Immature natural killer cell (primary cell): ENCODE results near the gene IGF2BP1. TPM values are rescaled to one million over a fixed set of nuclear protein-coding genes. Genes with fewer than 3 reads are reported as not detected.
"Not testable (repeated sequence)": the region's sequence is repeated elsewhere in the genome, so short reads cannot be mapped to it uniquely, and the experiment has no call there.

ENCODE experiments used
- DNase-seq, 3 donors: peaks; one replicate each; pipeline ENCODE4 v3.0.0; 2022; ENCODE audit warnings: mixed read lengths in 1 of 3
- H3K27ac Mint-ChIP-seq, 6 donors: one replicate each; pipeline ENCODE4 v1.8.0; 2020; ENCODE audit warnings: mixed read lengths in 6 of 6, mild to moderate bottlenecking in 5 of 6, inconsistent platforms in 4 of 6, moderate library complexity in 3 of 6
- H3K27me3 Mint-ChIP-seq, 3 donors: one replicate each; pipeline ENCODE4 v1.8.0; 2020 to 2021; ENCODE audit warnings: low read depth in 3 of 3, mild to moderate bottlenecking in 3 of 3, mixed read lengths in 3 of 3, moderate library complexity in 3 of 3, inconsistent platforms in 1 of 3
- H3K36me3 Mint-ChIP-seq, 3 donors: one replicate each; pipeline ENCODE4 v1.8.0; 2020; ENCODE audit warnings: mixed read lengths in 3 of 3, inconsistent platforms in 2 of 3, mild to moderate bottlenecking in 2 of 3
- H3K4me1 Mint-ChIP-seq, 2 donors: one replicate each; pipeline ENCODE4 v1.8.0; 2020; ENCODE audit warnings: inconsistent platforms in 2 of 2, mild to moderate bottlenecking in 2 of 2, mixed read lengths in 2 of 2, moderate library complexity in 1 of 2
- H3K4me3 Mint-ChIP-seq, 5 donors: one replicate each; pipeline ENCODE4 v1.8.0; 2020; ENCODE audit warnings: mild to moderate bottlenecking in 5 of 5, mixed read lengths in 5 of 5, inconsistent platforms in 3 of 5, moderate library complexity in 3 of 5
- H3K9me3 Mint-ChIP-seq, 6 donors: one replicate each; pipeline ENCODE4 v1.8.0; 2020; ENCODE audit warnings: mild to moderate bottlenecking in 6 of 6, mixed read lengths in 6 of 6, inconsistent platforms in 4 of 6, moderate library complexity in 3 of 6
- polyA plus RNA-seq, 3 donors: library from polyadenylated mRNA; unstranded; fragments of 300-500 nt; fragmentation: Illumina TruSeq; gene quantifications; one replicate each; pipeline ENCODE4 v1.2.3, GENCODE V29; 2021

Gene IGF2BP1
- polyA plus RNA-seq, 3 donors from 2014 or later = not detected

DNA sequence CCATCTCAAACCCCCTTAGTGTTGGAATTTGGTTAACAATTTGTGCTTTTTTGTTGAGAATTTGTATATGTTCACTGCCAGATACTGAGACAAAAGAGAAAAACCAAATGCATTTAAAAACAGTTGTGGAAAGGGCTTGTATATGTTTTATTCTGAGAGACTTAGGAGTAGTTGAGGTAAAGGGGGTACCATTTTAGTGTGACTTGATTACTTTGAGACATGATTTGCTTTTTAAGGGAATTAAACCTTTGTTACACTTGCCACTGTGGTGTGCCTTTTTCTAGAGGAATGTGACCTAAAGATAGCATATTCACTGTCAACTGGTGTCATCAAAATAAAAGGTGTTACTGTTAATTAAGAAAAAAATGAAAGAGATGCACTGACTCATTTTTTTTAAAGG, 4.5 kb downstream of the IGF2BP1 start:
- Mint-ChIP-seq H3K4me1 (peaks cover 20% of the 10 kb centered on the region in 2 donors), H3K4me3 (no peak overlapping the region), H3K9me3 (peaks cover 0 to 5% (median 0%) of the 10 kb centered on the region in 6 donors), H3K27me3 (peaks cover 52 to 70% (median 60%) of the 10 kb centered on the region in 3 donors), H3K27ac (no peak overlapping the region), H3K36me3 (no peaks in the 10 kb centered on the region)
- no peak for DNase-seq

DNA sequence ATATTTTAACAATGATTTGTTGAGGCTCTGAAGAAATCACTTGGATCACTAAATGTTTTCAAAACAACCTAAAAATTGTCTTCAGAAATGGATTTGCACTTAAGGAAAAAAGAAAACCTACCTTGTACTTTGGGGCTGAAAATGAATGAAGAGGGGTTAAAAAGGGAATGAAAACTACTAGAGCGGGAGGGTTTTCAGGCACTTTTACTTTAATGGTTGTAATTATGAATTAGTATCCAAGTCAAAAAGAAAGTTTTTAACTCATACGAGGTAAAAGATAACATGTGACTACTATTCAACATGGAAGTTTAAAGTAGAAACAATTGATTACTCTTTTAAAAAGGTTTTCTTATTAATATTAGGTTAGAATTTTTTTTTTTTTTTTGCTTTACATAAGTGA, 5.1 kb downstream of the IGF2BP1 start:
- H3K4me3 Mint-ChIP-seq = no peak overlapping the region
- H3K4me1 Mint-ChIP-seq = peaks cover 14% of the 10 kb centered on the region in 2 donors
- no peak overlapping the region for H3K27ac Mint-ChIP-seq
- no peak for DNase-seq
- H3K36me3 Mint-ChIP-seq = no peaks in the 10 kb centered on the region
- H3K27me3 Mint-ChIP-seq = peaks cover 52 to 71% (median 55%) of the 10 kb centered on the region in 3 donors
- peaks cover 0 to 5% (median 0%) of the 10 kb centered on the region in 6 donors for H3K9me3 Mint-ChIP-seq

DNA sequence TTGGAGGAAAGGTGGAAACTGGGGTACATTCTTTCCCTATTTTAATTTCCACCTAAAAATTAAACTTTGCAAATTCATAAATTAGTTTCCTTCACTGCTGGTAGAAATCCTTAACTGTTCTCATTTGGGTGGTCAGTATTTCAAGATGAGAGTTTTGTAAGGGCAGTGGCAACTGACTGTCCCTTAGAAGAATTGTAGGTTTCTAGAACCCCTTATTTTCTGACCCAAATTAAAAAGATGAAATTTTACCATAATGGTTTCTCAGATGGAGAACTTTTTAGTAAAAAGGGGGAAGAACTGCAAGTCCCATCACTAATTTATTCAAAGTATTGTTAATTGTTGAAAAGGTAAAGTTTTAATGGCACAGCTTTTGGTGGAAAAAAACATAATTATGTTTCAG, 5.6 kb downstream of the IGF2BP1 start:
- no peak overlapping the region for H3K4me3 Mint-ChIP-seq
- no peaks in the 10 kb centered on the region for H3K36me3 Mint-ChIP-seq
- DNase-seq = no peak
- H3K9me3 Mint-ChIP-seq = peaks cover 0 to 5% (median 0%) of the 10 kb centered on the region in 6 donors
- peaks cover 9% of the 10 kb centered on the region in 2 donors for H3K4me1 Mint-ChIP-seq
- no peak overlapping the region for H3K27ac Mint-ChIP-seq
- H3K27me3 Mint-ChIP-seq = peaks cover 49 to 67% (median 50%) of the 10 kb centered on the region in 3 donors

DNA sequence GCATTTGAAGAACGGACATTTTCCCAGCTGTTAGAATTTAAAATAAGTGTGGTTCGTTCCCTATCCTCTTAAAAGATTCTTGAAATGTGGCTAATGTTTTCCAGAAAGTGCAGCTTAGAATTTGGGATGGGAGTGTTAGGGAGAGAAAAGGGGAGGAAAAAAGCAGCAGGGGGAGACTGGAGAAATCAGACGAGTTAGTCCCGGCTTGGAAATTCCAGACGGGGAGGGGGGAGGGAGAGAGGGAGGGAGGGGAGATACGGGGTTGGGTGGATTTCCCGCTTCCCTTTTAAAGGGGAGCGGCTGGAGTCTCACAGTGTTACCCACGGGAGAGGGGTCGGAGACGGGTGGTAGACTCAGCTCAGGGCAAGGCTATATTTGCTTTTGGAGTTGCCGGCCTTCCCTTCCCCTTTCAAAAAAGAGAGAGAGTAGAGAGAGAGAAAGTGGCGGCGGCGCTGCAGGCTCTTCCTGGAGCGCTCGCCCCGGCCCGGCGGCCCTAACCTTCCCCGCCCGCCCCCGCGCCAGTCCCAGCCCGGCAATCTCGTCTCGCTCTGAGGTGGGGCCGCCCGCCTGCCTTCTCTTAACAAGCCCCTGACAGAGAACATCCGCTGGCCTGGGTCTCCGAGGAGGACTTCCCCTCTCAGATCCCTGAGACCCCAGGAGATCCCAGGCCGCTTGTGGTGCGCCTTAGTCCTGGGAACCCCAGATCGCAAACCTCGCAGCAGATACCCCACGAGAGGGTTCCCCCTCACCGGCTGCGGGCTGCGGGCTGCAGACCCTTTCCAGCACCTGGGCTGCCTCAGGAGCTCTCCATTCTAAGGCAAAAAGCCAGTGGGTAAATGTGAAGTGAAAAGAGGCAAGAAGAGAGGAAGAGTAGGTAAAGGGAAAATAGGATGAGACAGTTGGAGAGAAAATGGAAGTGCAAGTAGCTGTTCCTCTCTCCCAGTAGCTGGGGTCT, 6.6 kb downstream of the IGF2BP1 start:
- Mint-ChIP-seq H3K27ac (no peak overlapping the region), H3K4me1 (peaks cover under 1% of the 10 kb centered on the region in 2 donors), H3K36me3 (no peaks in the 10 kb centered on the region), H3K4me3 (no peak overlapping the region), H3K9me3 (peaks cover 0 to 5% (median 0%) of the 10 kb centered on the region in 6 donors), H3K27me3 (peaks cover 43 to 56% (median 46%) of the 10 kb centered on the region in 3 donors)
- no peak for DNase-seq

DNA sequence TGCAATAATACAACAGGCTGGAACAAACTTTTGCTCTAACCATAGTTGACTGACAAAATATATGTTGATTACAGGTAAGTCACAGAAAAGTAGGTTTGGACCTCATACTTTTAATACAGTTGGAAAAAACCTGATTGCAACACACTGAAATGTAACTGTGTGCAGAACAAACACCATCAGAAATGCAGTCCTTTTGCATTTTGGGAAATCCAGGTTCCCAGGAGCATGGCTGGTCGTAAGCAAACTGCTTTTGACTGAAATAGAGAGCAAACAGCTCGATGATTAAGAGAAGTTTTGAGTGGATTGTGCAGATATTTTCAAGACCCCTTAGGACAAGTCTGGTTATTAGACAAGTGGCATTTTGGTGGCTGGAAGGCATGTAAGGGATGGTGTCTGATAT, 8.0 kb downstream of the IGF2BP1 start:
- Mint-ChIP-seq H3K27me3 (peaks cover 37 to 43% (median 42%) of the 10 kb centered on the region in 3 donors), H3K36me3 (no peaks in the 10 kb centered on the region), H3K4me3 (no peak overlapping the region), H3K27ac (peak overlapping the region in 1 of 6 donors; percentile 10), H3K4me1 (no peaks in the 10 kb centered on the region), H3K9me3 (peaks cover 0 to 5% (median 0%) of the 10 kb centered on the region in 6 donors)
- DNase-seq = no peak

DNA sequence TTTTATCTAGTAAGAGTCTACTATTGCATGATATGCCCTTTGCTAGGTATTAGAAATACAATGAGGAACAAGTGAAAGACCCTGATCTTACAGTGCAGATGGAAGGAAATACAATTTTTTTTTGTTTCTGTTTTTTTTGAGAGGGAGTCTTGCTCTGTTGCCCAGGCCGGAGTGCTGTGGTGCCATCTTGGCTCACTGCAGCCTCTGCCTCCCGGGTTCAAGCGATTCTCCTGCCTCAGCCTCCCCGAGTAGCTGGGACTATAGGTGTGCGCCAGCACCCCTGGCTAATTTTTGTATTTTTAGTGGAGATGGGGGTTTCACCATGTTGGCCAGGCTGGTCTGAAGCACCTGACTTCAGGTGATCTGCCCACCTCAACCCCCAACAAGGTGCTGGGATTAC, 11.7 kb downstream of the IGF2BP1 start:
- H3K27ac Mint-ChIP-seq, DNase-seq, H3K9me3 Mint-ChIP-seq, H3K36me3 Mint-ChIP-seq, H3K4me1 Mint-ChIP-seq, H3K4me3 Mint-ChIP-seq: not testable (repeated sequence)
- peaks cover 19 to 33% (median 32%) of the 10 kb centered on the region in 3 donors for H3K27me3 Mint-ChIP-seq

DNA sequence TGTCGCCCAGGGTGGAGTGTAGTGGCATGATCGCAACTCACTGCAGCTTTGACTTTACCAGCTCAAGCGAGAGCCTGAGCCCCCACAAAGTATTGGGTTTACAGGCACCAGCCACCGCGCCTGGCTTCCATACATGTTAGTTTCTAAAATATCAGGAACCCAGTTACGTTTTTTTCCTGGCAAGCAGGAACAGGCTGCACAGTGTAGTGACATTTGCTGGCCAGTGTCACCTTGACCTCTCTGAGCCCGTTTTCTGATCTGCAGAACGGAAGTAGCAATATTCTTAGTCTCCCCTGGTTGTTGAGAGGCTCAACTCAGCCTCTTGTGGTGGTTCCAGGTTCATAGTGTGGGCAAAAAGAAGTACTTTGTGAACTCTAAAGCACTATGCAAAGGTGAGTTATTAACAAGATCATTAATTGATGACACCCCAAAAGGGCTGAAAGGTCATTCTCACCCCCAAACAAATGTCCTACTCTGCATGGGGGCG, 15.6 kb downstream of the IGF2BP1 start:
- no peaks in the 10 kb centered on the region for H3K4me1 Mint-ChIP-seq
- peaks cover 6 to 24% (median 23%) of the 10 kb centered on the region in 3 donors for H3K27me3 Mint-ChIP-seq
- H3K4me3 Mint-ChIP-seq = no peak overlapping the region
- H3K36me3 Mint-ChIP-seq = no peaks in the 10 kb centered on the region
- no peak for DNase-seq
- H3K9me3 Mint-ChIP-seq = no peaks in the 10 kb centered on the region
- H3K27ac Mint-ChIP-seq = no peak overlapping the region

DNA sequence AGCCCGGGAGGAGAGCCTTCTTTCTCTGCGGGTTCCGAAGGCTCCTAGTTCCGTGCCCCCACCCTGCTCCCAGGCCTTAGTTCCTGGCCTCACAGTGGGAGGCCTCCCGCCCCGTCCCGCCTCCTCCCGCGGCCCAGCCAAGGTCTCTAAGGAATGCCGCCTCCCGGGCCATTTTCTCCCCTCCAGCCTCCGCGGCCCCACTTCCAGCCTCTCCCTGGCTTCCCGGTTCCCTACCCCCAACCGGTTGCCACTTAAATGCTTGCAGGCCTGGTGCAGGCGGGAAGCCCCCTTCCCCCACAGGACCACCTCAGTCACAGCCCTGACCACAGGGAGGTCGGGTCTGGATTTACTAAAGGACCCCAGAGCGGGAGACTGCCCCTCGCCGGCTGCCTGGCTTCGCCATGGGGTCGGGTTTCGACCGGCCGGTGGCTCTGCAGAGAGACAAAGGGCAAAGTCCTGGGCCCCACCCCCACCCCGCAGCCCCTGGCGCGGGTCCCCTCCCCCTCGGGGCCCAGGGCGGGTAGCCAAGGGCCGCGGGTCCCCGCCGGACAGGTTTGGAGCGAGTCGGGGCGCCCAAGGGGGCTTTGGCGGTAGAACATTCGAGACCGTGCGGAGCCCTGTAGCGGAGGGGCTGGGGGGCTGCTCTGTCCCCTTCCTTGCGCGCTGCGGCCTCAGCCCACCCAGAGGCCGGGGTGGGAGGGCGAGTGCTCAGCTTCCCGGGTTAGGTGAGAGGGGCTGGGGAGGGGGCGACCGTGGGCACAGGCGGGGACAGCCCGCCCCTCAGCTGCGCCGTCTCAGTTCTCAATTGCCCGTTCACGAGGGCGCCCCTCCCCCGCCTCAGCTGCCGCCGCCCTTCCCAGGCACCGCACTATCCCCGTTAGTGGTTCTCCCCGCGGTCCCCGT, 16.4 kb downstream of the IGF2BP1 start:
- Mint-ChIP-seq H3K9me3 (no peaks in the 10 kb centered on the region), H3K27me3 (peaks cover 3 to 27% (median 24%) of the 10 kb centered on the region in 3 donors), H3K4me1 (no peaks in the 10 kb centered on the region), H3K36me3 (no peaks in the 10 kb centered on the region), H3K4me3 (no peak overlapping the region), H3K27ac (no peak overlapping the region)
- no peak for DNase-seq

DNA sequence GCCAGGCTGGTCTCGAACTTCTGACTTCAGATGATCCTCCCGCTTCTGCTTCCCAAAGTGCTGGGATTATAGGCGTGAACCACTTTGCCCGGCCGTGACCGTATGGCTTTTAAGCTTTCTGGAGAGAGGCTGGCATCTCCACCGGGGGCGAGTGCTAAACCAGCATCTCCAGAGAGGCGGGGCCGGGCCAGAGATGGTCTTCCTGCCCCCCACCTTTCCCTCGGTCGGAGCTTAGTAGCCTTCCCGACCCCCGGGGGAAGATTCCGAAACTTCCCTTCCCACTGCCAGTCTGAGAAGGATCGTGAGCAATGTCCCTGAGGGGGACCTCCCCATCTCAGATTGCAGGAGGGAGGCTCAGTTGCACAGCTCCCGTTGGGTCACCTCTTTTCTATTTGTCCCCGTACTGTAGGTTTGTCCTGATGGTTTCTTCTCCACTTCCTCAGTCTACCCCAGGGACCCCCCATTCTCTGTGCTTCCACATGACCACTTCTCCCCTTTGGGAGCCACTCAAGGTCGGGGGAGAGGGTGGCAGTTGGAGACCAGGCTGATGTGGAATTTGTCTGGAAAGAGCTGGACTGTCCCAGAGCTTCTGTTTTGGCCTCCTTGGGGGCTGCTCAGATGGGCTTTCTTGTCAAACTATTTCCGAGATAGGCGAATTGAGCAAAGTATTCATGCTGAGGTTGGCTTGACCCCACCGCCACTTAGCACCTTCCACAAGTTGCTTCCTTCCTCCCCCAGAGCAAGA, 18.2 kb downstream of the IGF2BP1 start:
- peaks cover 3 to 27% (median 24%) of the 10 kb centered on the region in 3 donors for H3K27me3 Mint-ChIP-seq

DNA sequence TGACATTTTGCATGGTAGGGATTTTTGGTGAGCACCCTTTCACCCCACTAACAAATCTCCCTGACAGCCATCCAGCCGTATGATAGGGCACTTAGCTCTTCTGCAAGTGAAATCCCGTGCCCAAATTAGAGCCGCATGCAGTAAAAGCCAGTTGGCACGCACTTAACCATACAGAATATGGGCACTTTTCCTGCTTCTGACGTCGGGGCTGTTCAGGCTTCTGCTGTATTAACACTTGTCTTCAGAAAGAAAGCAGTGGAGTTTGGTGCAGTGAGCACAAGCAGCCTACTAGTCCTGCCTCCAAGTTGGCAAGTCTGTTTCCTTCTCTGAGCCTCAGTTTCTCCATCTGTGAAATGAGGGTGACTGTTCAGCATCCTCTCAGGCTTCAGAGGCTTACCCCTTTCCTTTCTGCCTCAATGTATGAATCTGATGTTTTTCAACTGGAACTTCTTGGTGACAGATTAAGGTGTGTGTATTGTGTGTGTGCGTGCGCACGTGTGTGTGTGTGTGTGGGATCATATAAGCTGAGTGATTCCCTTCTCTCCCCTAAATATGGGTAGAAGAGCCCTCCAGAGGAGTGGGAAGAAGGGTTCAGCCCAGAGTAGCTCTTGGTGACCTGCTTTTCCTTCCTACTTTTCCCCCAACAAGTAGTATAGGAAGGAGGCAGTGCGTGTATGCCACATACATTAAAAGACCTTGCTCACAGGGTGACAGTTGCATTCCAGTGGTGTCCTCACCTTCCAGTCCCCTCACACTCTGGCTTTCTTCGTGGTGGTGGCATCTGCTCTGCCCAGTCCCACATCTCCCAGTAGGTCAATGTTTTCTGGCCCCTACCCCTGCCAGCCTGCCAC, 19.0 kb downstream of the IGF2BP1 start:
- no peaks in the 10 kb centered on the region for H3K36me3 Mint-ChIP-seq
- H3K4me1 Mint-ChIP-seq = no peaks in the 10 kb centered on the region
- no peaks in the 10 kb centered on the region for H3K9me3 Mint-ChIP-seq
- H3K4me3 Mint-ChIP-seq = no peak overlapping the region
- DNase-seq = no peak
- no peak overlapping the region for H3K27ac Mint-ChIP-seq
- peaks cover 3 to 30% (median 24%) of the 10 kb centered on the region in 3 donors for H3K27me3 Mint-ChIP-seq

More for the DNA sequence above, 18.2 kb downstream of the IGF2BP1 start:
- H3K36me3 Mint-ChIP-seq = no peaks in the 10 kb centered on the region
- no peaks in the 10 kb centered on the region for H3K9me3 Mint-ChIP-seq
- DNase-seq = no peak
- no peak overlapping the region for H3K27ac Mint-ChIP-seq
- no peak overlapping the region for H3K4me3 Mint-ChIP-seq
- no peaks in the 10 kb centered on the region for H3K4me1 Mint-ChIP-seq

DNA sequence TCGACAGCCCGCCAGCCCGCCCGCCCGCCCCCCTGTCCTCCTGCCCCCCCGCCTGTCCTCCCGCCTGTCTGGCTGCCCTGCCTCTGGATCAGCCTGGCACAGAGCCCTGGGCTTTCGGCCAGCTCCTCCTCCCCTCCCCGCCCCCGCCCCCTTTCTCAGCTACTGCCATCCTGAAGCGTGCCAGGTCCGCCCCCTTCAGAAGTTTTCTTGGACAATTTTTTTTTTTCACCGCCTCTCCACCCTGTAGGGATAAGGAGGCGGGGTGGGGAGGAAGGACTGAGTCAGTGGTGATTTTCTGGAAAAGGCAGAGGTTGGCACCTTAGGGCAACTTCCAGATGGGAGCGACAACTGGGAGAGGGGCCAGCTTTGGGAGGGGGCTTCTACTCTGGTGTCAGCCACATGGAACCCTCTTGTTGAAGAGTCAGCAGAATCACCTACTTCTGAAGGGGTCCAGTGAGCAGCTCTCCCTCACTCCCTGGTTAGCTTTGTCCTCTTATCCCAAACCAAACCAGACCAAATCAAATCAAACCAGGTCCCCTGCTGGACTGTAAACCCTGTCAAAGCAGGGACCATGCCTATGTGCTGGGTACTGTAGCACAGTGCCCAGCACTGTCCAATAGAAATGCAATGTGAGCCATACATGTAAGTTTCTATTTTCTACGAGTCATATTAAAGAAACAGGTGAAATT, 19.7 kb downstream of the IGF2BP1 start:
- Mint-ChIP-seq H3K4me1 (no peaks in the 10 kb centered on the region), H3K27ac (no peak overlapping the region), H3K4me3 (no peak overlapping the region), H3K27me3 (peaks cover 3 to 29% (median 18%) of the 10 kb centered on the region in 3 donors), H3K36me3 (no peaks in the 10 kb centered on the region), H3K9me3 (no peaks in the 10 kb centered on the region)
- DNase-seq = no peak

DNA sequence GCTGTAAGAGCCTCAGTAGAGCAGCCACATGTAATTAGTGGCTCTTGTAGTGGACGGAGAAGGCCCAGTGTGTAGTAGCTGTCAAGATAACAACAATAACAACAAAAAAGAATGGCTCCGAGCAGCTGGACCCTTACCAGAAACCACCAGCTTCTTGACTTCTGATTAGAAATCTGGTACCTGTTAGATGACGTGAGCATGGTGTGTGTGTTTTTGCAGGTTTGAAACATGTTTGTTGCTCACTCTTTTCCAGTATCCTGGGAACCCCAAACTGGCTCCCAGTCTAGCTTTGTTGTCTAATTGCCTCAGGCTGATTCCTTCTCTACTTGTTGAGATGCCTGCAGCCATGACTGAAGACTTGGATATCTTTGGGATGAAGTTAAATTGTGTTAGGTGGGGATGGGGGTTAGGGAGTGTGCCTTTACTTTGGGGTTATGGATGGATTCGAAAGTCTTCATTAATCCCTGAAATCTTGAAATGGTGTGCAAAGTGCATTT, 21.0 kb downstream of the IGF2BP1 start:
- Mint-ChIP-seq H3K4me1 (no peaks in the 10 kb centered on the region), H3K4me3 (no peak overlapping the region), H3K27ac (no peak overlapping the region), H3K27me3 (peaks cover 3 to 17% (median 10%) of the 10 kb centered on the region in 3 donors), H3K9me3 (no peaks in the 10 kb centered on the region), H3K36me3 (no peaks in the 10 kb centered on the region)
- no peak for DNase-seq
